Panc1 (cell line): ENCODE measurements around the gene KRT86. TPM values are rescaled to one million over a fixed set of nuclear protein-coding genes. Genes with fewer than 3 reads are reported as not detected.

Source experiments
- ATAC-seq: fragments of 200-7000 bp; cut with Tn5 transposase; 2 replicates; pipeline ENCODE4 v1.9.1; 2020; ENCODE audit warnings: mild to moderate bottlenecking, moderate library complexity
- BruUV-seq: library from RNA; stranded (reverse); fragments of 400-500 nt; replicated peaks from 2 replicates; lab custom pipeline; 2021; lab: Mats Ljungman, UMichigan
- CTCF ChIA-PET: fragments of 300-600 bp; sonication (Branson Sonifier 250); formaldehyde crosslinking; loops from one replicate; lab custom pipeline; 2022; ENCODE audit warnings: antibody characterized with exemption; lab: Charles Lee
- POLR2A ChIA-PET: fragments of 300-600 bp; sonication (Branson Sonifier 250); formaldehyde crosslinking; loops from one replicate; lab custom pipeline; 2022; ENCODE audit warnings: antibody characterized with exemption; lab: Charles Lee
- DNase-seq: peaks from one replicate; pipeline ENCODE4 v3.0.0-alpha.2; 2010; ENCODE audit warnings: low read depth, low spot score
- H3K27ac ChIP-seq: 2 replicates; pipeline ENCODE4 v1.5.1; 2011; ENCODE audit warnings: mild to moderate bottlenecking, low read length, inconsistent platforms
- H3K27me3 ChIP-seq: fragments of 200-500 bp; sonication (Bioruptor generic); 2 replicates; pipeline ENCODE4 v1.6.0; 2014; ENCODE audit warnings: low read length, inconsistent platforms; ENCODE audit not compliant: control insufficient read depth, insufficient read depth
- H3K36me3 ChIP-seq: fragments of 200-500 bp; sonication (Bioruptor generic); 2 replicates; pipeline ENCODE4 v1.5.1; 2014; ENCODE audit warnings: inconsistent platforms, mild to moderate bottlenecking, low read length, moderate library complexity; ENCODE audit not compliant: control insufficient read depth, insufficient read depth
- H3K4me1 ChIP-seq: 2 replicates; pipeline ENCODE4 v1.5.1; 2011; ENCODE audit warnings: inconsistent platforms, mild to moderate bottlenecking, low read length, moderate library complexity; ENCODE audit not compliant: control insufficient read depth, insufficient read depth
- H3K4me3 ChIP-seq, 2 experiments: 2 replicates each; pipeline ENCODE4 v1.5.1; 2011 to 2012; ENCODE audit warnings: low read depth in 2 of 2, low read length in 2 of 2, mild to moderate bottlenecking in 2 of 2, inconsistent platforms in 1 of 2, moderate library complexity in 1 of 2
- H3K9me3 ChIP-seq: fragments of 200-500 bp; sonication (Bioruptor generic); 2 replicates; pipeline ENCODE4 v1.5.1; 2014; ENCODE audit warnings: low read depth, mild to moderate bottlenecking, inconsistent platforms, low read length, moderate library complexity; ENCODE audit not compliant: control insufficient read depth, insufficient read depth
- CTCF ChIP-seq: fragments of 450-650 bp; IDR thresholded peaks from 2 replicates; pipeline ENCODE4 v1.5.1; 2017; ENCODE audit warnings: mild to moderate bottlenecking
- POLR2AphosphoS5 ChIP-seq: IDR thresholded peaks from 2 replicates; pipeline ENCODE4 v1.6.1; 2012; ENCODE audit warnings: mild to moderate bottlenecking, low read depth, low read length, moderate library complexity
- REST ChIP-seq, 2 experiments: IDR thresholded peaks; 2 replicates each; pipeline ENCODE4 v1.6.1; 2011 to 2012; ENCODE audit warnings: low read depth in 2 of 2, control low read depth in 1 of 2, low read length in 1 of 2, mild to moderate bottlenecking in 1 of 2, moderate library complexity in 1 of 2; ENCODE audit not compliant: insufficient read depth in 1 of 2
- SIN3A ChIP-seq: IDR thresholded peaks from 2 replicates; pipeline ENCODE4 v1.6.1; 2012; ENCODE audit warnings: low read depth, mild to moderate bottlenecking, low read length, moderate library complexity, borderline replicate concordance; ENCODE audit not compliant: insufficient read depth
- TCF7L2 ChIP-seq: IDR thresholded peaks from 2 replicates; pipeline ENCODE4 v1.6.1; 2011; ENCODE audit warnings: mild to moderate bottlenecking, low read depth, low read length, inconsistent platforms
- in situ Hi-C: cut with HindIII; loops from 2 replicates; pipeline ENCODE4 v1.10.0; 2016; ENCODE audit warnings: low sequenced_read_pairs, low pct_unique_long_range_greater_than_20kb
- intact Hi-C: fragments of 100-400 bp; cut with micrococcal nuclease; formaldehyde crosslinking; loops from one replicate; pipeline ENCODE4 v1.10.0; 2022; ENCODE audit not compliant: unreplicated experiment
- total RNA-seq: library from RNA; stranded (reverse); gene quantifications from one replicate; pipeline ENCODE4 v1.2.1, GENCODE V29; 2021; ENCODE audit not compliant: unreplicated experiment

Gene KRT86
- total RNA-seq, 1 experiment from 2014 or later = 1.1 TPM

- no peak for DNase-seq
- POLR2A ChIA-PET = no interaction called here
- in situ Hi-C loops = no loop called here
- no TSS peak for BruUV-seq
- Histone ChIP-seq H3K36me3 (no peaks in the 10 kb centered on the region), H3K4me1 (peaks cover 38% of the 10 kb centered on the region), H3K27ac (peak overlapping the region; percentile 59; the same call in 1 of the 2 replicates), H3K27me3 (no peaks in the 10 kb centered on the region), H3K4me3 (no peak overlapping the region), H3K9me3 (no peaks in the 10 kb centered on the region; the same call in 1 of the 2 replicates)
- CTCF ChIA-PET = no interaction called here
- no peak for ATAC-seq
- intact Hi-C loops = loop anchor here (10.0 kb wide), 1 partner anchor 48 kb away; the partner anchor contains the start of gene KRT86
- TF ChIP-seq REST (IDR thresholded peaks at IDR 0.05; ENCODE audit: insufficient read depth in 1 of 2, low read depth in 2 of 2, low read length in 1 of 2) (no peak), CTCF (no peak), SIN3A (no peak), POLR2AphosphoS5 (no peak), TCF7L2 (no peak; the same call in 1 of the 2 replicates)
Measured at GRCh38 chr12:52226446-52226845, 48.0 kb upstream of the KRT86 start.

GRCh38 chr12:52227606-52228166 lies 46.8 kb upstream of the KRT86 start:
- Histone ChIP-seq H3K4me1 (peaks cover 39% of the 10 kb centered on the region), H3K27ac (peak overlapping the region; percentile 59; the same call in 1 of the 2 replicates), H3K36me3 (no peaks in the 10 kb centered on the region), H3K4me3 (no peak overlapping the region), H3K27me3 (no peaks in the 10 kb centered on the region), H3K9me3 (no peaks in the 10 kb centered on the region; the same call in 1 of the 2 replicates)
- ATAC-seq = no peak
- intact Hi-C loops (loop anchor here (10.0 kb wide), 1 partner anchor 47 kb away; the partner anchor contains the start of gene KRT86), in situ Hi-C loops (no loop called here)
- POLR2A ChIA-PET = interaction anchor here (0.6 kb wide), 1 partner anchor 40 kb away, joined by 5 read pairs; no protein-coding TSS in a partner anchor
- TF ChIP-seq CTCF = no peak
- TF ChIP-seq TCF7L2 = no peak
- no peak for TF ChIP-seq REST (IDR thresholded peaks at IDR 0.05; ENCODE audit: insufficient read depth in 1 of 2, low read depth in 2 of 2, low read length in 1 of 2)
- TF ChIP-seq POLR2AphosphoS5 = no peak
- TF ChIP-seq SIN3A = no peak
- no TSS peak for BruUV-seq
- CTCF ChIA-PET = no interaction called here
- no peak for DNase-seq
